ENCODE results near the gene EPC2.
"Not testable (repeated sequence)": the region's sequence is repeated elsewhere in the genome, so short reads cannot be mapped to it uniquely, and the experiment has no call there.

EPC2 gene

DNA sequence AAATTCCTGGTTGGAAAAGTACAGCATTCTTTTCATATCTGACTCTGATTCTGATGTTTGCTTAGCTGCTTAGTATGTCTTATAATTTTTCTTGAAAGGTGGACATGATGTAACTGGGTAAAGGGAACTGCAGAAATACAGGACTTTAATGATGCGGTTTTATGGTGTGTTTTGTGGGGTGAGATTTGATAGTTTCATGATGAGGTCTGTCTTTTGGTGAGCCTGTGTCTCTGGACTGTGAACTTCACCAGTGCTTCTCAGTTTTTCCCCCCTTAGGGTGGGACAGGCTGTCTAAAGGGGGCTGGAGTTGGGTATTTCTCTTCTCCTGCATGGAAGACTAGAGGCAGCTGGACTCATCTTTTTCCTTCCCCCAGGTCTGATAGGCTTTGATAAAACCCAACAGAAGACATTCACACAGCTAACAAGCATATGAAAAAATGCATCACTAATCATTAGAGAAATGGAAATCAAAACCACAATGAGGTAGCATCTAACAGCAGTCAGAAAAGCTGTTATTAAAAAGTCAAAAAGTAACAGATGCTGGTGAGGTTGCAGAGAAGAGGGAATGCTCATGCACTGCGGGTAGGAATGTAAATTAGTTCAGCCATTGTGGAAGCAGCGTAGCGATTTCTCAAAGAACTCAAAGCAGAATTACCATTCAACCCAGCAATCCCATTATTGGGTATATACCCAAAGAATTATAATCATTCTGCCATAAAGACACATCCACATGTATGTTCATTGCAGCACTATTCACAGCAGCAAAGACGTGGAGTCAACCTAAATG lies 77.6 kb downstream of the EPC2 start:
- DNase-seq (ENCODE audit: low read depth in 3 of 3), result no peak

DNA sequence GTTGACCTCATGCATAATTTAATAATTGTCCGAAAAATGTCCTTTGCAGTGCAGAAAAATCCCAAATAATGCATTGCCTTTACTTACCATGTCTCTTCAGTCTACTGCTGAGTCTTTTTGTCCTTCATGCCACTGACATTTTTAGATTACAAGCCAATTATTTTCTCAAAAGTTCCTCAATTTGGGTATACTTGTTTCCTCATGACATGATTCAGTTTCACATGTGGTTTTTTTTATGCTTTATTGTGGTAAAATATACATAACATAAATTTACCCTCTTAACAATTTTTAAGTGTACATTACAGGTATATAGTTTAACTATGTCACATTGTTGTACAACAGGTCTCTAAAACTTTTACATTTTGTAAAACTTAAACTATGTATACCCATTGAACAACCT lies 81.0 kb downstream of the EPC2 start:
- no peak for DNase-seq (ENCODE audit: low read depth in 3 of 3)

DNA sequence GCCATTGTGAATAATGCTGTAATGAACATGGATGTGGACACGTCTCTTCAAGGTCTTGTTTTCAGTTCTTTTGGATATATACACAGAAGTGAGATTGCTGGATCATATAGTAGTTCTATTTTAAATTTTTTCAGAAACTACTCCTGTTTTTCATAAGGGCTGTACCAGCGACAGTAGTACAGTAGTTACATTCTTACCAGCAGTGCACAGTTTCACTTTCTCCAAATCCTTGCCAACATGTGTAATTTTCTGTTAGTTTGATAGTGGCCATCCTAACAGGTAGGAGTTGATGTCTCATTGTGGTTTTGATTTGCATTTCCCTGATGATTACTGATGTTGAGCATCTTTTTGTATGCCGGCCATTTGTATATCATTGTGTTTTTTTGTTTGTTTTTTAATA lies 81.7 kb downstream of the EPC2 start:
- DNase-seq (ENCODE audit: low read depth in 3 of 3), result no peak

DNA sequence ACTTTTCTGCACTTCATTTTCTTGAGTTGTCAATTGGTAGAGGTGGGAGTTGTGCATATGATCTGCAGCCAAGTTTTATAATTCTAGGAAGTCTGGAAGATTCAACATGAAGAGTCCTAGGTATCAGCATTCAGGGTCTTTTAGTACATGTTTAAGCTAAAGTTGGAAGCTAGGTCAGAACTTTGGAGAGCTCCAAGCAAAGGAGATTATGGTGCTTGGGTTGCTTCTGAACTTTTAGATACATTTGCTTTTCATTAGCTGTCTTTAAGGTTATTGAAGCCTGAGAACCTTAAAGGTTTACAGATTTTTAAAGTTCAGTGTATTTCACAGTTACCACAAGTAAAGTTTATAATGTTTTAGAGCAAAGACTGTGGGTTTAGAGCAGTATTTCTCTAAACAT lies 85.5 kb downstream of the EPC2 start:
- DNase-seq (ENCODE audit: low read depth in 3 of 3), result no peak

DNA sequence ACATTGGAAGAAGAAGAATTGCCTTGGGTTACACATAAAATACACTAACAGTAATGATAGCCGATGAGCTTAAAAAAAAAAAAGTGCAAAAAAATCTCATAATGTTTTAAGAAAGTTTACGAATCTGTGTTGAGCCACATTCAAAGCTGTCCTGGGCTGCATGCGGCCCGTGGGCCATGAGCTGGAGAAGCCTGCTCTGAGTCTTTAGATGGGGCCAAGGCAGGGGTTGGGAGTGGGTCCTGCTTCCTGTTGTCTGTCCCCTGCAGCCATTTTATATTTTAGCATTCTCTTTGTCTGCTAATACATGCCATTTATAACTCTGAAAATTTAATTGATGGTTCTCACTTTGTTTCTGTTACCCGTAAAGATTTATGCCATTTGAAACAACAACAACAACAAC lies 93.2 kb downstream of the EPC2 start:
- no peak for DNase-seq (ENCODE audit: low read depth in 3 of 3)

DNA sequence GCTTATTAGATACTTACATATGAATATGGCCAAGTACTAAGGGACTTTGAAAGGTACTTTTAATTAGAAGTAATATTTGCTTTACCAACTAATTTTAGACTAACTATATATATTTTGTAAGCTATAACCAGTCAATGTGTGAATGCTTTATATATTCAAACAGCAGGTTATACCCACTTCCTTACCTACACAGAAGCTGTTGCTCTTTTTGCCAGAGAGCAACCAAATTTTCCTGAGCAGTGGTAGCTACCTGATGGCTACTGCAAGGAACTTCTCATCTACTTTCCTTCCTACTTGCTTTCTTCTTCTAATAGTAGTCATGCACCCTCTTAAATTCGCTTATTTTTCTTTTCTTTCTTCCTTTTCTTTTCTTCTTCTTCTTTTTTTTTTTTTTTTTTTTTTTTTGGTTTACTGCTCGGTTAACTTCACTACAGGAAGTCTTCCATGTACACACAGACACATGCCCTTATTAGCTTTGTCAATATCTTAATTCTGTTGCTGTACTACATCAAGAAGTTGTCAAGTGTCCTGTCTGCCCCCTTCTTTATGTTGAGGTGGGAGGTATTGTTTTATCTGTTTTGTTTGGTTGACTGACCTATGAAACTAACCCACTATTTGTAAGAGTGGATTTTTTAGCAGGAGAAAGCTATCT lies 95.0 kb downstream of the EPC2 start:
- DNase-seq (ENCODE audit: low read depth in 3 of 3), result no peak

DNA sequence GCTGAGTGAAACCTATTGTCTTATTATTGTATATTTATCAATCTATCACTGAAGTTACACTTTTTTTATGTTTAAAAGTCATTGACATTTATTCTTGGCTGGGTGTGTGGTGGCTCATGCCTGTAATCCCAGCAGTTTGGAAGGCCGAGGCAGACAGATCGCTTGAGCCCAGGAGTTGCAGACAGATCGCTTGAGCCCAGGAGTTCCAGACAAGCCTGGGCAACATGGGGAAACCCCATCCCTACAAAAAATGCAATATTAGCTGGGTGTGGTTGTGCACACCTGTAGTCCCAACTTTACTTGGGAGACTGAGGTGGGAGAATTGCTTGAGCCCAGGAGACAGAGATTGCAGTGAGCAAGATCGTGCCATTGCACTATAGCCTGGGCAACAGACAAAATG lies 97.8 kb downstream of the EPC2 start:
- no peak for DNase-seq (ENCODE audit: low read depth in 3 of 3)

DNA sequence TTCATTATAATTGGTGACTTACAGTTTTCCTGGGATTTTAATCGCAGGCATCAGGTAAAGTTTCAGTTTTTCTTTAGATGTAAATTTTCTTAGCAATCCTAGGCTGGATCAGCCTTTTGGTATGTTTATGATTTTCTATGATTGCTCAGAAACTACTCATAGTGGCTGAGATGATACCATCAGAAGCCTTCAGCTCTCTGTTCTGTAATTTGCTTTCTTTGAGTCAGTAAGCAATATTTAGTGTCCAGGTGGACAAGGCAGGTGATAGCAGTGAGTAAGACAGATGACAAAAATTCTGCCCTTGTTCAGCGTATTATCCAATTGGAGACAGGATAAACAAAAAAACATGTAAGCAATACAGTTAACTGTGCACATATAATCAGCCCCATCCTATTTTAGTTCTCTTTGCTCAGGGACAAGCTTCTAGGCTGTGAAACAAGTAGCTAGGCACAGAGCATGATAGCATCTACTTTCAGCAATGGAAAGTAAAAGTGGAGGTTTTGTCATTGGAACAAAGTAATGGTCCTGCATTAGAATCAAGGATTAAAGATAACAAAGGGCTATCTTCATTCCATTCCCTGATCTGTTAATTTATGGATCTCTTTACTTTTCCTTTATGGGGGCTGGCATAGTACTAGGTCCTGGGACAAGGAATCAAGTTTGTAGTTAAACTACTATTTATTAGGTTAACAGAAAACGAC lies 100.8 kb downstream of the EPC2 start:
- DNase-seq (ENCODE audit: low read depth in 3 of 3), result no peak

DNA sequence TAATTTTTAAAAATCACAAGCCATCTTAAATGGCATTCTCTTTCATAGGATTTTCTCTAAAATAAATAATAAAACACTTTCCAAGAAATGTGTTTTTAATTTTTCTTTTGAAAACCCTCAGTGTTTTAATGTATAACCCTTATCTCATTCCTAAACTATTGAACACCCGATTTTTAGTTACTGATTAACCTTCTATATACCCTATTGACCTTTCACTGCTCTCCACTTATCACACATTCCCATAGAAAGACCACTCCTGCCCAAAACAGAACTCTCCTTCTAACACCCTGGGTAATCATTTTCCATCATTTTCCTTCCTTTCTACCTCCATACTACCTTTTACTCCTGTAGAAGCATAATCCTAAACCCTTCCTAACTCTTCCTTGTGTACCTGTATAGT lies 102.4 kb downstream of the EPC2 start:
- no peak for DNase-seq (ENCODE audit: low read depth in 3 of 3)

DNA sequence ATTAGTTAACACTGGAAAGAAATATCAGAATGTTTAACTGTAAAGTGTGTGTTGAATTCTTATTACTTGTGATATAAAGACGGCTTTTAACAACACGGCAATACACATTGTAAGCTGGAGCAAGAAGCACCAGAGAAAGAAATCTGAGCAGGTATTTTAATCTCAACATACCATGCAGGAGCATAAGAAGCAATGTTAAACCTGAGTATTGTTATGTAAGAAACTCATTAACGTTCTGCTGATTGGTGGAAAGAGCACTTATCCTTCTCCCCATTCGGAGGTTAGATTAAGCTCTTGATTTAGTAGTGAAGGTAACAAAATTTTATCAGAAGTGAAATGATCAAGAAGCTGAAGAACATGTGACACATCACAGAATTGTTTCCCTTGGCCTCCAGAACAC lies 107.4 kb downstream of the EPC2 start:
- no peak for DNase-seq (ENCODE audit: low read depth in 3 of 3)

DNA sequence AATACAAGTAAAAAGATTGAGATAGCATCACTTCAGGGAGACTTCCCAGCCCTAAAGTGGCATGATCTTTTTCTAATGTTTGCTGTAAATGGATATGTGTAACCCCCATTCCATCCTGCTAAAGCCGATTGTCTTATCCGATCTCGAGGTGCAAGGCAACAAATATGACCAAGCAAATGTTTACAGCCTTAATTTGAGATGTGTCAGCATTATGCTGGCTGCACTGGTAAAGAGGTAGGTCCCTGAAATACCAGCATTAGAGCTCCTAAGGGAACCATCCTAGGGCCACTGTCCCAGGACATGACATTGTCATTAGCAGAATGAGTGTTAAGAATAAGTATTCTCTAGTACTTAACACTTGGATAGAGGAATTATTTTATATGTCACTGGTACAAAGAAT lies 108.4 kb downstream of the EPC2 start:
- no peak for DNase-seq (ENCODE audit: low read depth in 3 of 3)

DNA sequence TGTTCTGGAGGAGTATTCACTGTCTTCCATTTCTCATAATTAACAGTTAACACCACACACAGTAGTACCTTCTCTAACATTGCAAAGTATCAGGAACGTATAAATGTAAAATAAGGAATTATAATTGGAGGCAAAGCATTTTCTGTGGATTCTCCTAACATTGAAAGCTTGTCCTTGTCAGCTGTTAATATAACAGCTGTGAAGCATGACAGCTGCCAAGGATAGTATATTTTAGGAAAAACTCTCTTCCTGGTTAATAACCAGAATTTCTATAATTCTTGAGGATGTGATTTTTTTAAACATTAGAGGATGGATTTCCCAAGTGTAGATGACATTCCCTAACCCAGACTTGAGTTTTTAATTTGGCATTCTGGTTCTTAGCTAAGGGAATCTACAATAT lies 110.3 kb downstream of the EPC2 start:
- DNase-seq (ENCODE audit: low read depth in 3 of 3), result no peak

DNA sequence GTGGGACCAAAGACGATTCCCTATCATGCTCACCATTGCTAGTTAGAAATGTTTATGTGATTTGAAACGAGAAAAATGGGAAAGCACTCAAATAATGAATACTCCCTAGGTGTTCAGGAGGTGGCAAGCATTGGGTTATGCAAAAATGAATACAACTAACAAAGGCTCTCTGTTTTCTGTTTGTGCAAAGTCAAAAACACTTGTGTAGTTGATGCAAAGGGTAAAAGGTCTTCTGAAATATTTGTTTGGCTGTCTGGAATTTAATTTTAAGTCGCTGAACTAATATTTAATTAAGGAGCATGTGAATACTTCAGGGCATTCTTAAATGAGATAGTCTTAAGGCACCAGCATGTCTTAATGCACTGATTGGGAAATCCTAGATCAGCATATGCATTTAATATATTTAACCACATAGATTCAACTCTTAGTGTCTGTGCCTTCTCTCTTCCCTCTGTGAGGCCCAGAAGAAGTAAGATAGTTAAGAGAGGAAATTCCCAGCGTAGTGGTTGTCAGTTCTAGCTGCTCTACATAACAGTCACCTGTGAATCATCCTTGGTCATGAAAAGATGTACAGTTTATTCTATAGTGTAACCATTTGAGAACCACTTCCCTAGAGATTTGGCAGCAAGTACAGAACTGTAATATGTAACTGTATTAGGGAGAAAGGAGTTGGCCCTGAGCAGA lies 111.9 kb downstream of the EPC2 start:
- DNase-seq (ENCODE audit: low read depth in 3 of 3), result no peak

DNA sequence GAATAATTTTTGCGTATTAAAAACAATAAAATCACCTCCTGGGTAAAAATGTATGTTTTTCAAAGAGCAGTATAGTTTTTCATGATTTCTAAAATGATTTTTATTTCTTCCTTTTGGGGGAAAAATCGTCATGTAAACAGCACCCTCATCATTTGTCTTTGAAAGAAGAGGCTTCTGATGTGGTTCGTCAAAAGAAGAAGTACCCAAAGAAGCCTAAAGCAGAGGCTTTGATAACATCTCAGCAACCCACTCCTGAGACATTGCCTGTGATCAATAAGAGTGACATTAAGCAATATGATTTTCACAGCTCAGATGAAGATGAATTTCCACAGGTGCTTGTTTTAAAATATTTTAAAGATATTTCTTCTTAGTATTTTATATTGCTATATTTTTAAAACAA lies 120.3 kb downstream of the EPC2 start:
- no peak for DNase-seq (ENCODE audit: low read depth in 3 of 3)

DNA sequence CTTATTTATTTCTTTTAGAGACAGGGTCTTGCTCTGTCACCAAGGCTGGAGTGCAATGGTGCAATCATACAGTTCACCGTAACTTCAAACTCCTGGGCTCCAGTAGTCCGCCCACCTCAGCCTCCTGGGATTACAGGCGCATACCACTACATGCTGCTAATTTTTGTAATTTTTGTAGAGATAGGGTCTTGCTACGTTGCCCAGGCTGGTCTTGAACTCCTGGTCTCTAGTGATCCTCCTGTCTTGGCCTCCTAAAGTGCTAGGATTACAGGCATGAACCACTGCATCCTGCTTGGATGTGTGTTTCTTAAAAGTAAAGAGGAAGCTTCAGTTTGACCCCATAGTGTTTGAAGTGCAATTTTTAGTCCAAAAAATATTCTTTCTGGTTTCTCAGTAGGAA lies 125.5 kb downstream of the EPC2 start:
- no peak for DNase-seq (ENCODE audit: low read depth in 3 of 3)

DNA sequence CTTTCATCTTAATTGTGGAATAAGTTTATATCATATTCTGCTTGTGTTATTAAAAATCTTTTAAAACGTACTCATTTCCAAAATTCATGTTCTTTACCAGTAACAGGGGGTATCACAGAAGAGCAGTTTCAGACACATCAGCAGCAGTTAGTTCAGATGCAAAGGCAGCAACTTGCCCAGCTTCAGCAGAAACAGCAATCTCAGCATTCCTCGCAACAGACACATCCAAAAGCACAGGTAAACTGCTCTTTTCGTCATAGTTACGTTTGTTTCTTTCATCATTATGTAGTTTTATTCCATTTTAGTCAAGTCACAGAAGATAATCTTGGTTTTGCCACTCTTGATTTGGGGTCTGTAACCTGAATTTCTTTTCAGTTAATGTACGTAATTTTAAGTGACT lies 137.0 kb downstream of the EPC2 start:
- DNase-seq (ENCODE audit: low read depth in 3 of 3), result no peak

DNA sequence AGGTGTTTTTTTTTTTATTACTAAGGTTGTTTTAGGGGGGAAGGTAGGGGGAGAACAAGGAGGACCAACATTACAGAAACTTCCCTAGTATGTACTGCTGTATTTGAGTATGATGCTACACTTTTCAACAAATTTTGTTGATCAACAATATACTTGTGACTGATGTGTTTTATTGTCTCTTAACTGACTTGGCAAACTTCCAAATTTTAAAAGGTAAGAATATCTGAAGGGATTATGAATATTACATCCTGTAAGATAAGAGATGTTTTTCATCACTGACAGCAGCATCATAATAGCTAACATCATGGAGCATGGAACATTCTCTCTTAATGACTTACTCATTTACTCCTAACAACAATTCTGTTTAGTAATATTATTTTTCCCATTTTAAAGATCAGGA lies 144.5 kb downstream of the EPC2 start:
- DNase-seq (ENCODE audit: low read depth in 3 of 3), result no peak

DNA sequence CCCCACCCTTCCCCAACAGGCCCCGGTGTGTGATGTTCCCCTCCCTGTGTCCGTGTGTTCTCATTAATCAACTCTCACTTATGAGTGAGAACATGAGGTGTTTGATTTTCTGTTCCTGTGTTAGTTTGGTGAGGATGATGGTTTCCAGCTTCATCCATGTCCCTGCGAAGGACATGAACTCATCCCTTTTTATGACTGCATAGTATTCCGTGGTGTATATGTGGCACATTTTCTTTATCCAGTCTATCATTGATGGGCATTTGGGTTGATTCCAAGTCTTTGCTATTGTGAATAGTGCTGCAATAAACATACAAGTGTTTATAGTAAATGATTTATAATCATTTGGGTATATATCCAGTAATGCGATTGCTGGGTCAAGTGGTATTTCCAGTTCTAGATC lies 145.6 kb downstream of the EPC2 start:
- not testable (repeated sequence) for DNase-seq (ENCODE audit: low read depth in 3 of 3)

DNA sequence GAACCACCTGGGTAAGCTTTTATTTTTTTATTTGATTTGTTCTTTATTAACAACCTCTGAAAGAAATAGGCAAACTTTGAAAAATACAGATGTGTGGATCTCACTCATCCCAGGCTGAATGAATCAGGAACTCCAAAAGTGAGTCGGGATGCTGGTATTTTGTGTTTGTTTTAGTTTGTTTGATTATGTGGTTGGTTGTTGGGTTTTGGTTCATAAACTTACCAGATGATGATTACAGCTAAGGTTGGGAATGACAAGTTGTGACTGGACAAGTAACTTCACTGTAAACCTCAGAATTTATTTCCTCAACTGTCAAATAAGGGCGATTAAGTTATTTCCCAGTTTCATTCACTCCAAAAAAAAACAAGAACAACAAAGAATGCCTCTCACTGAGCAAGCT lies 150.0 kb downstream of the EPC2 start:
- no peak for DNase-seq (ENCODE audit: low read depth in 3 of 3)

DNA sequence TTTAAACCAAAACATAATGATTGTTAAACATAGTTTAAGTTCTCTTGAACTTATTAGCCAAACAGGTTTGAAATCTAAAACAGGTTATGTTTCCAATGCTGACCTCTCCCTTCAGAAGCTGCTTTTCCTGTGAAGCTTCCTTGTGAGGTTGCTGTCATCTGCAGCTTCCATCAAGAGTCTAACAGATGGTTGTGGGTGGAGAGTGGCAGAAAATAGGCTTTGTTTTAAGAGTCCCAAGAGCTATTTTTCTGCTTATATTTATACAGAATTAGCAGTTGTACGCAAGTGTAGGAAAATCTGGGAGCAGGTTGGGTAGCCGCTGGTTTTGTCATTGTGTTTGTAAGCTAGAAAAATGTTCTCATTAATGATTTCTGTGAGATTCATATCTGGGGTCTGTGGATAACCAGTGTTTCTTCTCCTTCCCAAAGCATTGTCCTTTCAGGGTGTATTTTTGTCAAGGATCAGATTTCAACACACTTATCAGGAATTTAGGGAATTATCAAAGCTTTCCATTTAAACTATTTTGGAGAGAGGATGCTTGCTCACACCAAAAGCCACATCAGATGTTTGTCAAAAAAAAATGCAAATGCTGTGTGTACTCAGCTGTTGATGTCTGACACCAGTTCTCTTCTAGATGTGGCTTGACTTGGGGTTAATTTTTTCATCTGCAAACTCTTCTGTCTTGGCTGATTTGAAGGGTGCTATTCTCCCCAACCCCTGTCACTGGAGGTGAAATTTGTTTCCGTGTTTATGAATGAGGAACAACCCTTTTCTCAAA lies 152.4 kb downstream of the EPC2 start:
- no peak for DNase-seq (ENCODE audit: low read depth in 3 of 3)

DNA sequence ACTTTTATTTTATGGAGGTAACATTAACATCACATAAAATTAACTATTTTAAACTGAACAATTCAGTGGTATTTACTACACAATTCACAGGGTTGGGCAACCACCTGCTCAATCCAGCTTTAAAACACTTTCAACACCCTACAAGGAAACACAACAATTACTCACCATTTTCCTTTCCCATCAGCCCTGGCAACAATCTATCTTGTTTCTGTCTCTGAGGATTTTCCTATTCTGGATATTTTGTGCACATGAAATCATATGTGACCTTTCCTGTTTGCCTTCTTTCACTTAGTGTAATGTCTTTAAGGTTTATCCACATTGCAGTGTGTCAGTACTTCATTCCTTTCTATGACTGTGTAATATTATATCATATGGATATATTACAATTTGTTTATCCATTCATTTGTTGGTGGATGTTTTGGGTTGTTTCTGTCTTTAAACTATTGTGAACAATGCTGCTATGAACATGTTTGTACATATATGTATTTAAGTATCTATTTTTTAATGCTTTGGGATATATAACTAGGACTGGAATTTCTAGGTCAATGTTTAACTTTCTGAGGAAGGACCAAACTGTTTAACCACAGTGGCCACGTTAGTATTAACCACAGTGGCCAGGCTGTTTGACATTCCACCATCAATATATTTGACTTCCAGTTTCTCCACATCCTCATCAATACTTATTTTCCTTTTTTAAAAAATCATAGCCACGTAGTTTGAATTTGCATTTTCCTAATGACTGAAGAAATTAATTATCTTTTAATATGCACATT lies 158.1 kb downstream of the EPC2 start:
- DNase-seq (ENCODE audit: low read depth in 3 of 3), result no peak

Data from stimulated activated CD4-positive, alpha-beta T cell treated with anti-CD3 and anti-CD28 coated beads, TNF-alpha, amount 100 ng/mL, for 24 hours (primary cell).